Esophagus muscularis mucosa (tissue), 4 donors: ENCODE data around the gene ANKRD39. TPM values are rescaled to one million over a fixed set of nuclear protein-coding genes. Genes with fewer than 3 reads are reported as not detected.

ENCODE experiments used
- DNase-seq: peaks from one replicate; pipeline ENCODE4 v3.0.0-alpha.2; 2017; ENCODE audit errors: extremely low spot score
- H3K27ac ChIP-seq, 4 donors: fragments of 200-600 bp; sonication (generic); replicated peaks in 1 of 4; 1 replicate in 3 of 4; 2 replicates in 1 of 4; pipeline ENCODE4 v1.5.1; 2016 to 2019; ENCODE audit warnings: mild to moderate bottlenecking in 1 of 4
- H3K27me3 ChIP-seq, 4 donors: fragments of 200-600 bp; sonication (generic); one replicate each; pipeline versions ENCODE4 v1.5.1 to v1.6.0; 2016 to 2019
- H3K36me3 ChIP-seq, 4 donors: fragments of 200-600 bp; sonication (generic); one replicate each; pipeline ENCODE4 v1.5.1; 2016 to 2019
- H3K4me1 ChIP-seq, 4 donors: fragments of 200-600 bp; sonication (generic); one replicate each; pipeline ENCODE4 v1.5.1; 2016 to 2019
- H3K4me3 ChIP-seq, 4 donors: fragments of 200-600 bp; sonication (generic); 1 replicate in 2 of 4; 2 replicates in 2 of 4; pipeline ENCODE4 v1.5.1; 2016 to 2019; ENCODE audit warnings: mild to moderate bottlenecking in 4 of 4, moderate library complexity in 1 of 4
- H3K9me3 ChIP-seq, 4 donors: fragments of 200-600 bp; sonication (generic); 1 replicate in 3 of 4; 2 replicates in 1 of 4; pipeline ENCODE4 v1.5.1; 2016 to 2019
- EP300 ChIP-seq: sonication (generic); formaldehyde crosslinking; IDR thresholded peaks from one replicate; pipeline ENCODE4 v1.6.1; 2017; ENCODE audit warnings: antibody characterized with exemption
- POLR2A ChIP-seq: fragments of 450-650 bp; IDR thresholded peaks from one replicate; pipeline ENCODE4 v1.6.1; 2017; ENCODE audit warnings: antibody characterized with exemption, moderate library complexity, mild to moderate bottlenecking, low read depth
- POLR2AphosphoS5 ChIP-seq, 2 donors: sonication (generic); formaldehyde crosslinking; IDR thresholded peaks; one replicate each; pipeline ENCODE4 v1.6.1; 2017; ENCODE audit warnings: antibody characterized with exemption in 2 of 2
- WGBS: methylation state at CpG from one replicate; pipeline ENCODE4 v1.1.5; 2018; 5-methylcytosine and 5-hydroxymethylcytosine counted together
- intact Hi-C: fragments of 100-400 bp; cut with DNase I; formaldehyde crosslinking; loops from one replicate; pipeline ENCODE4 v1.15.1; 2023
- small RNA-seq, 3 donors: library from RNA; depleted of rRNA; stranded (forward); fragments of <200 nt; gene quantifications; one replicate each; pipeline ENCODE3, GENCODE V24; 2016
- total RNA-seq, 4 donors: library from RNA; depleted of rRNA; stranded (reverse); fragments of >200 nt; gene quantifications; one replicate each; pipeline versions ENCODE4 v1.1.0 to v1.2.1, GENCODE V29; 2016
- TF ChIP-seq, protein P1 (sequence below), 3 experiments: fragments of 200-600 bp in 2 of 3; fragments of 450-650 bp in 1 of 3; sonication (generic) in 2 of 3; IDR thresholded peaks; one replicate each; pipeline ENCODE4 v1.5.1; 2017 to 2019; ENCODE audit warnings: antibody characterized with exemption in 3 of 3, mild to moderate bottlenecking in 2 of 3, moderate library complexity in 1 of 3

ANKRD39 gene
- total RNA-seq, 4 donors from 2014 or later = 12.4 to 17.2 (median 14.7) TPM

DNA sequence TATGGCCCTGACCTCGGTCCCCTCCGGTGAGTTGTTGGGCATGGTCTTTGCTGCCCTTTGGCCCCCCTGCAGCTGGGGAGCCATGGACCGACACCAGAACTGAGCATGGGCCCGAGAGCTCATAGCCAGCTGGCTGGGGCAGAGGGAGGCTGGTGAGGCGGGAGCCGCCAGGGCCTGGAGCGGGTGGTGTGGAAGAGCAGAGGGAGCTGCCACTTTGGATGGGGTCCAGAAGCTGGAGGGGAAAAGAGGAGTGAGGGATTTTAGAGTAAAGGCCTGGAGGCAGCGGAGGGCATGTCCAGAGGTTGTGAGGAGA is 58.2 kb downstream of the ANKRD39 start:
- peaks cover 11 to 53% (median 47%) of the 10 kb centered on the region in 4 donors for H3K36me3 ChIP-seq
- no peaks in the 10 kb centered on the region for H3K27me3 ChIP-seq
- no peaks in the 10 kb centered on the region for H3K9me3 ChIP-seq
- H3K4me1 ChIP-seq = peaks cover 5 to 10% (median 7%) of the 10 kb centered on the region in 4 donors
- no peak overlapping the region for H3K27ac ChIP-seq
- TF ChIP-seq, protein P1, sequence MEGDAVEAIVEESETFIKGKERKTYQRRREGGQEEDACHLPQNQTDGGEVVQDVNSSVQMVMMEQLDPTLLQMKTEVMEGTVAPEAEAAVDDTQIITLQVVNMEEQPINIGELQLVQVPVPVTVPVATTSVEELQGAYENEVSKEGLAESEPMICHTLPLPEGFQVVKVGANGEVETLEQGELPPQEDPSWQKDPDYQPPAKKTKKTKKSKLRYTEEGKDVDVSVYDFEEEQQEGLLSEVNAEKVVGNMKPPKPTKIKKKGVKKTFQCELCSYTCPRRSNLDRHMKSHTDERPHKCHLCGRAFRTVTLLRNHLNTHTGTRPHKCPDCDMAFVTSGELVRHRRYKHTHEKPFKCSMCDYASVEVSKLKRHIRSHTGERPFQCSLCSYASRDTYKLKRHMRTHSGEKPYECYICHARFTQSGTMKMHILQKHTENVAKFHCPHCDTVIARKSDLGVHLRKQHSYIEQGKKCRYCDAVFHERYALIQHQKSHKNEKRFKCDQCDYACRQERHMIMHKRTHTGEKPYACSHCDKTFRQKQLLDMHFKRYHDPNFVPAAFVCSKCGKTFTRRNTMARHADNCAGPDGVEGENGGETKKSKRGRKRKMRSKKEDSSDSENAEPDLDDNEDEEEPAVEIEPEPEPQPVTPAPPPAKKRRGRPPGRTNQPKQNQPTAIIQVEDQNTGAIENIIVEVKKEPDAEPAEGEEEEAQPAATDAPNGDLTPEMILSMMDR (IDR thresholded peaks at IDR 0.05) = no peak
- TF ChIP-seq POLR2A = no peak
- no peak for TF ChIP-seq POLR2AphosphoS5 (IDR thresholded peaks at IDR 0.05)
- TF ChIP-seq EP300 = no peak
- intact Hi-C loops = no loop called here
- WGBS = 92% methylated on average over 8 of the region's 8 CpGs
- no peak for DNase-seq
- no peak overlapping the region for H3K4me3 ChIP-seq

DNA sequence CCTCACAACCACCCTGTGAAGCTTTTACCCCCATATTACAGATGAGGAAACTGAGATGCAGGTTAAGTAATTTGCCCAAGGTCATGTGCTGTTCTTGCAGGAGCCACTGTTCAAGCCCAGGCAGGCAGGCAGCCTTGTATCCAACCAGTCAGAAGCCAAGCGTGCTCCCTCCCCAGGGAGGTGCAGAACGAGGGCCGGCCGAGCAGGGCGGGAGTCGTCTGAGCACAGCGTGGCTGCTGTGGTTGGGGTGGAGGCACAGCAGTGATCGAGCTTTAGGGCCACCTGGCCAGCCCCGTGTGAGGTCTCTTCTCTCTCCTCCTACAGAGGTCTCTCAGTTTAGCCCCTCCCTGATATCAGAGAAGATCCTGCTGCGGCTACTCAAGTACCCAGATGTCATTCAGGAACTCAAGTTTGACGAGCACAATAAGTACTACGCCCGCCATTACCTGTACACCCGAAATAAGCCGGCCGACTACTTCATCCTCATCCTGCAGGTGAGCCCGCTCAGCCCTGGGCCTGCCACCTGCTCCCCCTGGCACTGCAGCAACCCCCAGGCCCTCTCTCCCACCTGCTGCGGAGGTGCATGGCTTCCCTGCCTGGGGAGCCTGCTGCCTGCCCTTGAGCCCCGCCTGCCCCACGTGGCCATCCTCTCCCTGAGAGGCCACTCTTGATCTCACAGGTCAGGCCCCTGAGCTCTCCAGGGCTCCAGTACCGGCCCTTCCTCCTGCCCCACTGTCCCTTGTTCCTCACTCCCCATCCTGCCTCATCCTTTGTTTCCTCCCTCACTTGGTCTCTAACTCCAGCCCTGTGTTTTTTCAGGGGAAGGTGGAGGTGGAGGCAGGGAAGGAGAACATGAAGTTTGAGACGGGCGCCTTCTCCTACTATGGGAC is 58.8 kb downstream of the ANKRD39 start:
- peaks cover 5 to 10% (median 7%) of the 10 kb centered on the region in 4 donors for H3K4me1 ChIP-seq
- 83% methylated on average over 23 of the region's 23 CpGs for WGBS
- H3K27me3 ChIP-seq = no peaks in the 10 kb centered on the region
- H3K4me3 ChIP-seq = no peak overlapping the region
- no peaks in the 10 kb centered on the region for H3K9me3 ChIP-seq
- peaks cover 9 to 48% (median 44%) of the 10 kb centered on the region in 4 donors for H3K36me3 ChIP-seq
- no peak for DNase-seq
- H3K27ac ChIP-seq = no peak overlapping the region
- intact Hi-C loops = no loop called here
- TF ChIP-seq EP300 = no peak
- TF ChIP-seq POLR2A = no peak
- TF ChIP-seq, protein P1 (IDR thresholded peaks at IDR 0.05) = no peak
- TF ChIP-seq POLR2AphosphoS5 (IDR thresholded peaks at IDR 0.05) = no peak

Small RNA genes lying within 50 kb of the gene (small RNA-seq; reads per million reads assigned to genes)
- gene MIR3127 = 1.3 to 3.2 (median 1.4) reads per million in 3 donors

Other genes with a start within 250 kb of the ANKRD39 start
- gene KANSL3, start 219.7 kb downstream of the ANKRD39 start, total RNA-seq = 10 to 100 TPM; 54.2 to 63.1 (median 59.5) TPM
- gene FER1L5, start 215.3 kb downstream of the ANKRD39 start, total RNA-seq = under 1 TPM in 1 of 4 donors, not detected in 3; under 0.01 TPM
- 10 to 100 TPM; 13.7 to 22.1 (median 21.2) TPM for gene LMAN2L, start 118.0 kb downstream of the ANKRD39 start, total RNA-seq
- 1 to 10 TPM; 3.3 to 7.5 (median 5.3) TPM for gene CNNM4, start 97.1 kb downstream of the ANKRD39 start, total RNA-seq
- 10 to 100 TPM; 11.8 to 30.3 (median 22.1) TPM for gene CNNM3, start 41.7 kb downstream of the ANKRD39 start, total RNA-seq
- 1 to 10 TPM; 2.2 to 6.0 (median 4.2) TPM for gene ANKRD23, start 14.0 kb downstream of the ANKRD39 start, total RNA-seq
- gene SEMA4C, start 12.1 kb upstream of the ANKRD39 start, total RNA-seq = 10 to 100 TPM; 54.4 to 82.7 (median 75.4) TPM
- 1 to 10 TPM in 1 of 4 donors, under 1 TPM in 1, not detected in 2; 0.83 to 3.5 TPM for gene FAM178B, start 128.6 kb upstream of the ANKRD39 start, total RNA-seq
- gene FAHD2B, start 236.9 kb upstream of the ANKRD39 start, total RNA-seq = 10 to 100 TPM; 14.6 to 24.2 (median 20.0) TPM